ENCODE results near the gene CFAP410.

CFAP410 gene

GRCh38 chr21:44379991-44380865, 41.0 kb upstream of the CFAP410 start:
- H3K36me3 ChIP-seq = no peaks in the 10 kb centered on the region
- DNase-seq = no peak
- H3K27me3 ChIP-seq = peaks cover 2% of the 10 kb centered on the region
- H3K4me1 ChIP-seq = no peaks in the 10 kb centered on the region
- TF ChIP-seq, protein P1, sequence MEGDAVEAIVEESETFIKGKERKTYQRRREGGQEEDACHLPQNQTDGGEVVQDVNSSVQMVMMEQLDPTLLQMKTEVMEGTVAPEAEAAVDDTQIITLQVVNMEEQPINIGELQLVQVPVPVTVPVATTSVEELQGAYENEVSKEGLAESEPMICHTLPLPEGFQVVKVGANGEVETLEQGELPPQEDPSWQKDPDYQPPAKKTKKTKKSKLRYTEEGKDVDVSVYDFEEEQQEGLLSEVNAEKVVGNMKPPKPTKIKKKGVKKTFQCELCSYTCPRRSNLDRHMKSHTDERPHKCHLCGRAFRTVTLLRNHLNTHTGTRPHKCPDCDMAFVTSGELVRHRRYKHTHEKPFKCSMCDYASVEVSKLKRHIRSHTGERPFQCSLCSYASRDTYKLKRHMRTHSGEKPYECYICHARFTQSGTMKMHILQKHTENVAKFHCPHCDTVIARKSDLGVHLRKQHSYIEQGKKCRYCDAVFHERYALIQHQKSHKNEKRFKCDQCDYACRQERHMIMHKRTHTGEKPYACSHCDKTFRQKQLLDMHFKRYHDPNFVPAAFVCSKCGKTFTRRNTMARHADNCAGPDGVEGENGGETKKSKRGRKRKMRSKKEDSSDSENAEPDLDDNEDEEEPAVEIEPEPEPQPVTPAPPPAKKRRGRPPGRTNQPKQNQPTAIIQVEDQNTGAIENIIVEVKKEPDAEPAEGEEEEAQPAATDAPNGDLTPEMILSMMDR (IDR thresholded peaks at IDR 0.05; ENCODE audit: low read depth, low read length) = no peak
- H3K4me3 ChIP-seq (ENCODE audit: low read depth, low read length) = no peak overlapping the region
- no peaks in the 10 kb centered on the region for H3K9me3 ChIP-seq

GRCh38 chr21:44379515-44379848, 40.3 kb upstream of the CFAP410 start:
- H3K27me3 ChIP-seq = peaks cover 2% of the 10 kb centered on the region

DNA sequence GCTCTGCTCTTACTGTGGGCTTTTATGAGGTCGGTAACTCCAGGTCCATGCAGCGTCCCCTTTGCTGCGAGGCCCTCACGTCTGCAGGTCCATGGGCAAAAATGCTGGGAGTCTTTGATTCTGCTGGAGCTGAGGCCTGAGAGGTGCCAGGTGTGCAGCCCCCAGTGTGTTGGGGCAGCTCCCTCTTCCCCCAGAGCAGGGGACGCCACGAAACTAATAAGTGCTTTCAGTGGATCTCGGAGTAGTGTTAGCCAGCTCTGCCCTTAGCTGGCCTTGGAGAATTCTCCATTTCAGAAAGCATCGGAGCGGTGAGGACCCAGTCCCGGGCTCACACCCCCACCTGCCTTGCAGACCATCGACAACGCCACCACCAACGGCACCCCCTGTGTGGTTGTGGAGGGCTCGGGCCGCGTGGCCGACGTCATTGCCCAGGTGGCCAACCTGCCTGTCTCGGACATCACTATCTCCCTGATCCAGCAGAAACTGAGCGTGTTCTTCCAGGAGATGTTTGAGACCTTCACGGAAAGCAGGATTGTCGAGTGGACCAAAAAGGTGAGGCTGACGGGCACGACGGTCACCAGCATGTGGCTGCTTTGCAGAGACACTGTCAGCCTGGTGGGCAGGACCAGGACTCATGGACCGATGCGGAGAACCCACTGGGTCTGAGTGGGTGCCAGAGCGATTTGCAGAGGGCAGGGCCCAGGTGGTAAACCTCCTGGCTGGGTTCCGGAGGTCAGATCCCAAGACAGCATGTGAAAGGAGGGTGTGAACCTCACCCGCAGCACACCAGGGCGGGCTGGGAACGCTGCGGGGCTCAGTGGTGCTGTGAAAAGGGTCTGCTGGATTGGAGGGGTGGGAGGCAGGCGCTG, 39.7 kb upstream of the CFAP410 start:
- DNase-seq = no peak
- Histone ChIP-seq H3K9me3 (no peaks in the 10 kb centered on the region; the same call in 1 of the 2 replicates), H3K4me1 (no peaks in the 10 kb centered on the region), H3K4me3 (ENCODE audit: low read depth, low read length) (no peak overlapping the region), H3K27me3 (peaks cover 3% of the 10 kb centered on the region), H3K36me3 (no peaks in the 10 kb centered on the region)
- TF ChIP-seq, protein P1 (IDR thresholded peaks at IDR 0.05; ENCODE audit: low read depth, low read length) = no peak

More at GRCh38 chr21:44379515-44379848, 40.3 kb upstream of the CFAP410 start:
- no peak for DNase-seq
- TF ChIP-seq, protein P1 (IDR thresholded peaks at IDR 0.05; ENCODE audit: low read depth, low read length) = no peak
- Histone ChIP-seq H3K4me1 (no peaks in the 10 kb centered on the region), H3K4me3 (ENCODE audit: low read depth, low read length) (no peak overlapping the region), H3K36me3 (no peaks in the 10 kb centered on the region), H3K9me3 (no peaks in the 10 kb centered on the region; the same call in 1 of the 2 replicates)

DNA sequence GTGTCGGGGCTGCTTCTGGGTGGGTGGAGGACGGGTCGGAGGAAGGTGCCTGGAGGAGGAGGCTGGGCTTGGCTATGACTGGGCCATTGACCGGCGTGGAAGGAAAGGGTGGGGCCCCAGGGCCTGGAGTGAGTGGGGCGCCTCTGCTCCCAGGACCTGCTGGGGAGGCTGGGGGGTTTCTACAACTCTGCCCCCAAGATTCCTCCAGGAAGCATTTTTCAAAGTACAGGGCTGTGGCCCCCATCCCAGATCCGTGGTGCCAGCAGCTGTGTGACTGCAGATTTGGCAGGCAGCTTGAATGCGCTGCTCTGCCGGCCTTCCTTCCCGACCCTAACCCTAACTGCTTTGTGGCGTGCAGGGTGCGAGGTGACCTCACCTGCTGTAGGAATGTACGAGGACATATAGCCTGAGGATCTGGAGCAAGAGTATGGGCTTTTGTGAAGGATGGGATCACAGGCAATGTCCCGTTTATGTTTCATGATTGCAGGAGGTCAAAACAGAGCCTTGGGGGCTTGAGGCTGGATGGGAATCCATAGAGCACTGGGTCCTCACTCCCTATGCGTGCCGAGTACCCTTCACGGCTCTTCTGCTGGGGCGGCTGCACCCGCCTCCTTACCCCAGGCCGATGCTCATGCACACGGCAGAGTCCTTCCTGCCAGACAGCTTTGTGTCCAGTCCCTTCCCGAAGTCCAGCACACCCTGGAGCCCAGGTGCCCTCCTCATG, 38.9 kb upstream of the CFAP410 start:
- TF ChIP-seq, protein P1 (IDR thresholded peaks at IDR 0.05; ENCODE audit: low read depth, low read length) = no peak
- Histone ChIP-seq H3K4me3 (ENCODE audit: low read depth, low read length) (no peak overlapping the region), H3K4me1 (no peaks in the 10 kb centered on the region), H3K27me3 (peaks cover 10% of the 10 kb centered on the region), H3K36me3 (no peaks in the 10 kb centered on the region), H3K9me3 (no peaks in the 10 kb centered on the region; the same call in 1 of the 2 replicates)
- no peak for DNase-seq

GRCh38 chr21:44377201-44377921, 38.2 kb upstream of the CFAP410 start:
- Histone ChIP-seq H3K9me3 (no peaks in the 10 kb centered on the region; the same call in 1 of the 2 replicates), H3K4me1 (no peaks in the 10 kb centered on the region), H3K27me3 (peaks cover 15% of the 10 kb centered on the region), H3K4me3 (ENCODE audit: low read depth, low read length) (no peak overlapping the region), H3K36me3 (no peaks in the 10 kb centered on the region)
- DNase-seq = no peak
- TF ChIP-seq, protein P1 (IDR thresholded peaks at IDR 0.05; ENCODE audit: low read depth, low read length) = 0 out of 2 replicates have a peak, but pooled peaks have one; percentile 4

All from BE2C (cell line).